Measurements from ENCODE around the gene SLC5A10.

The SLC5A10 gene

GRCh38 chr17:18990331-18990730, 38.4 kb downstream of the SLC5A10 start:
- no peak overlapping the region for H3K27ac ChIP-seq (ENCODE audit: low read depth, low read length)
- no peak overlapping the region for H3K4me3 ChIP-seq (ENCODE audit: low read depth in 1 of 2, low read length in 2 of 2)
- peaks cover 0 to 4% of the 10 kb centered on the region in 2 donors for H3K9me3 ChIP-seq (ENCODE audit: control insufficient read depth in 1 of 2, low read length in 2 of 2)
- peaks cover 23 to 27% of the 10 kb centered on the region in 2 donors for H3K4me1 ChIP-seq (ENCODE audit: control insufficient read depth in 1 of 2, insufficient read depth in 2 of 2, low read length in 2 of 2)
- H3K36me3 ChIP-seq (ENCODE audit: control insufficient read depth in 1 of 2, insufficient read depth in 2 of 2, low read length in 2 of 2), result peaks cover 4 to 11% of the 10 kb centered on the region in 2 donors
- H3K27me3 ChIP-seq (ENCODE audit: control insufficient read depth in 1 of 2, insufficient read depth in 2 of 2, low read length in 2 of 2), result no peaks in the 10 kb centered on the region
- H3K9ac ChIP-seq (ENCODE audit: low read depth in 1 of 2, low read length in 2 of 2), result no peak overlapping the region

- H3K4me1 ChIP-seq (ENCODE audit: control insufficient read depth in 1 of 2, insufficient read depth in 2 of 2, low read length in 2 of 2), result peaks cover 23 to 27% of the 10 kb centered on the region in 2 donors
- H3K9me3 ChIP-seq (ENCODE audit: control insufficient read depth in 1 of 2, low read length in 2 of 2), result peaks cover 0 to 4% of the 10 kb centered on the region in 2 donors
- H3K27me3 ChIP-seq (ENCODE audit: control insufficient read depth in 1 of 2, insufficient read depth in 2 of 2, low read length in 2 of 2), result no peaks in the 10 kb centered on the region
- no peak overlapping the region for H3K9ac ChIP-seq (ENCODE audit: low read depth in 1 of 2, low read length in 2 of 2)
- peaks cover 4 to 11% of the 10 kb centered on the region in 2 donors for H3K36me3 ChIP-seq (ENCODE audit: control insufficient read depth in 1 of 2, insufficient read depth in 2 of 2, low read length in 2 of 2)
- H3K4me3 ChIP-seq (ENCODE audit: low read depth in 1 of 2, low read length in 2 of 2), result no peak overlapping the region
- no peak overlapping the region for H3K27ac ChIP-seq (ENCODE audit: low read depth, low read length)
Observed at GRCh38 chr17:18991531-18992315, 39.8 kb downstream of the SLC5A10 start.

DNA sequence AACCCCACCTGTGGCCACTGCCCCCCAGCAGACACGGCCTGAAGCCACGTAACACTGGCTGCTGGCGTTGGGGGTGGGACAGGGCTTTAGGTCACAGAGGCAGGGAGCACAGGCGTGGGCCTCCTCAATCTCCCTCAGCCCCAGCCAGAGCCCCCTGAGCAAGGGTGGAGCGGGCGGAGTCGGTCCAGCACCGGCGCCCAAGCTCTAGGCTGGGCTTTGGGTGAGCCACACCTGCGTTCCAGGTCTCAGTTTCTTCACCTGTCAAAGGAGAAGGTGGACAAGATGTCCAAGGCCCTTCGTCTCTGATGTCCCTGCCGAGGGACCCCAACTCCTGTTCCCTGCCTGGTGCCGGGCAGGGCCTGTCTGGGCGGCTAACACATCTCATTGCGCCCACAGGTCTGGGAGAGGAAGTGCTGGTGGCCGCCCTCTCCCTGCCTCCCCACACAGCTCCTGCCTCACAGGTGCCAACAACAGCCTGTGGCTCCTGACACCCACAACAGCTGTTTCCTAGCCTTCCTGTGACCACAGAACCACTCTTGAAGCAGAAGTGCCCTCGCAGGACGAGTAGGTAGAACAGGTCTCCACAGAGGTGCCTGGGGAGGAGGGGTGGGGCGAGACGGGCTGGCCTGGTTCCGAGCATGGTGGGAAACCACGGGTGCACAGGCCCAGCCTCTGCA, 40.6 kb downstream of the SLC5A10 start:
- Histone ChIP-seq H3K4me1 (ENCODE audit: control insufficient read depth in 1 of 2, insufficient read depth in 2 of 2, low read length in 2 of 2) (peaks cover 24 to 27% of the 10 kb centered on the region in 2 donors), H3K27ac (ENCODE audit: low read depth, low read length) (no peak overlapping the region), H3K4me3 (ENCODE audit: low read depth in 1 of 2, low read length in 2 of 2) (no peak overlapping the region), H3K36me3 (ENCODE audit: control insufficient read depth in 1 of 2, insufficient read depth in 2 of 2, low read length in 2 of 2) (peaks cover 7 to 16% of the 10 kb centered on the region in 2 donors), H3K9ac (ENCODE audit: low read depth in 1 of 2, low read length in 2 of 2) (no peak overlapping the region), H3K9me3 (ENCODE audit: control insufficient read depth in 1 of 2, low read length in 2 of 2) (peaks cover 0 to 4% of the 10 kb centered on the region in 2 donors), H3K27me3 (ENCODE audit: control insufficient read depth in 1 of 2, insufficient read depth in 2 of 2, low read length in 2 of 2) (no peaks in the 10 kb centered on the region)

GRCh38 chr17:18993905-18994526, 42.1 kb downstream of the SLC5A10 start:
- no peak overlapping the region for H3K27ac ChIP-seq (ENCODE audit: low read depth, low read length)
- peaks cover 21% of the 10 kb centered on the region in 2 donors for H3K4me1 ChIP-seq (ENCODE audit: control insufficient read depth in 1 of 2, insufficient read depth in 2 of 2, low read length in 2 of 2)
- peaks cover 0 to 4% of the 10 kb centered on the region in 2 donors for H3K9me3 ChIP-seq (ENCODE audit: control insufficient read depth in 1 of 2, low read length in 2 of 2)
- peaks cover 7 to 16% of the 10 kb centered on the region in 2 donors for H3K36me3 ChIP-seq (ENCODE audit: control insufficient read depth in 1 of 2, insufficient read depth in 2 of 2, low read length in 2 of 2)
- H3K4me3 ChIP-seq (ENCODE audit: low read depth in 1 of 2, low read length in 2 of 2), result no peak overlapping the region
- no peak overlapping the region for H3K9ac ChIP-seq (ENCODE audit: low read depth in 1 of 2, low read length in 2 of 2)
- H3K27me3 ChIP-seq (ENCODE audit: control insufficient read depth in 1 of 2, insufficient read depth in 2 of 2, low read length in 2 of 2), result no peaks in the 10 kb centered on the region

DNA sequence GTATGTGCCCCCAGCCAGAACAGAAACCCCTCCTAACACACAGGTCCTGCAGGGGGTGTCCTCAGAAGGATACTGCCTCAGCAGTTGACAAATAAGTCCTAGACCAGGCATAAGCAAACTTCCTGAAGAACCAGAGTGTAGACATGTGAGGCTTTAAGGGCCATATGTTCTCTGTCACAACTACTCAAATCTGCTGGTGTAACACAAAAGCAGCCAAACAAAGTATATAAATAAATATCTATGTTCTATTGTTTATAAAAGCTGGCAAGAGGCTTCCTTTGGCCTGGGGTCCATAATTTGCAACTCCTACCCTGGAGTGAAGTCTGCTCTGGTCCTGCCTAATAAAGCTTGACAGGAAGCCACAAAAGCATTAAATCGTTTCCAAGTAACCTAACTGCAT, 42.7 kb downstream of the SLC5A10 start:
- no peaks in the 10 kb centered on the region for H3K27me3 ChIP-seq (ENCODE audit: control insufficient read depth in 1 of 2, insufficient read depth in 2 of 2, low read length in 2 of 2)
- H3K4me1 ChIP-seq (ENCODE audit: control insufficient read depth in 1 of 2, insufficient read depth in 2 of 2, low read length in 2 of 2), result peaks cover 18 to 21% of the 10 kb centered on the region in 2 donors
- H3K9me3 ChIP-seq (ENCODE audit: control insufficient read depth in 1 of 2, low read length in 2 of 2), result peaks cover 0 to 4% of the 10 kb centered on the region in 2 donors
- H3K27ac ChIP-seq (ENCODE audit: low read depth, low read length), result no peak overlapping the region
- peaks cover 6 to 16% of the 10 kb centered on the region in 2 donors for H3K36me3 ChIP-seq (ENCODE audit: control insufficient read depth in 1 of 2, insufficient read depth in 2 of 2, low read length in 2 of 2)
- no peak overlapping the region for H3K9ac ChIP-seq (ENCODE audit: low read depth in 1 of 2, low read length in 2 of 2)
- H3K4me3 ChIP-seq (ENCODE audit: low read depth in 1 of 2, low read length in 2 of 2), result no peak overlapping the region

- Histone ChIP-seq H3K36me3 (ENCODE audit: control insufficient read depth in 1 of 2, insufficient read depth in 2 of 2, low read length in 2 of 2) (peaks cover 3 to 16% of the 10 kb centered on the region in 2 donors), H3K4me1 (ENCODE audit: control insufficient read depth in 1 of 2, insufficient read depth in 2 of 2, low read length in 2 of 2) (peaks cover 18 to 21% of the 10 kb centered on the region in 2 donors), H3K4me3 (ENCODE audit: low read depth in 1 of 2, low read length in 2 of 2) (no peak overlapping the region), H3K9me3 (ENCODE audit: control insufficient read depth in 1 of 2, low read length in 2 of 2) (peaks cover 0 to 4% of the 10 kb centered on the region in 2 donors), H3K27ac (ENCODE audit: low read depth, low read length) (no peak overlapping the region), H3K9ac (ENCODE audit: low read depth in 1 of 2, low read length in 2 of 2) (no peak overlapping the region), H3K27me3 (ENCODE audit: control insufficient read depth in 1 of 2, insufficient read depth in 2 of 2, low read length in 2 of 2) (no peaks in the 10 kb centered on the region)
Observed at GRCh38 chr17:18995220-18995619, 43.3 kb downstream of the SLC5A10 start.

GRCh38 chr17:18996458-18996857, 44.5 kb downstream of the SLC5A10 start:
- Histone ChIP-seq H3K36me3 (ENCODE audit: control insufficient read depth in 1 of 2, insufficient read depth in 2 of 2, low read length in 2 of 2) (peaks cover 3 to 16% of the 10 kb centered on the region in 2 donors), H3K27ac (ENCODE audit: low read depth, low read length) (no peak overlapping the region), H3K4me1 (ENCODE audit: control insufficient read depth in 1 of 2, insufficient read depth in 2 of 2, low read length in 2 of 2) (peaks cover 30 to 33% of the 10 kb centered on the region in 2 donors), H3K9ac (ENCODE audit: low read depth in 1 of 2, low read length in 2 of 2) (no peak overlapping the region), H3K4me3 (ENCODE audit: low read depth in 1 of 2, low read length in 2 of 2) (no peak overlapping the region), H3K9me3 (ENCODE audit: control insufficient read depth in 1 of 2, low read length in 2 of 2) (peaks cover 0 to 4% of the 10 kb centered on the region in 2 donors), H3K27me3 (ENCODE audit: control insufficient read depth in 1 of 2, insufficient read depth in 2 of 2, low read length in 2 of 2) (no peaks in the 10 kb centered on the region)

DNA sequence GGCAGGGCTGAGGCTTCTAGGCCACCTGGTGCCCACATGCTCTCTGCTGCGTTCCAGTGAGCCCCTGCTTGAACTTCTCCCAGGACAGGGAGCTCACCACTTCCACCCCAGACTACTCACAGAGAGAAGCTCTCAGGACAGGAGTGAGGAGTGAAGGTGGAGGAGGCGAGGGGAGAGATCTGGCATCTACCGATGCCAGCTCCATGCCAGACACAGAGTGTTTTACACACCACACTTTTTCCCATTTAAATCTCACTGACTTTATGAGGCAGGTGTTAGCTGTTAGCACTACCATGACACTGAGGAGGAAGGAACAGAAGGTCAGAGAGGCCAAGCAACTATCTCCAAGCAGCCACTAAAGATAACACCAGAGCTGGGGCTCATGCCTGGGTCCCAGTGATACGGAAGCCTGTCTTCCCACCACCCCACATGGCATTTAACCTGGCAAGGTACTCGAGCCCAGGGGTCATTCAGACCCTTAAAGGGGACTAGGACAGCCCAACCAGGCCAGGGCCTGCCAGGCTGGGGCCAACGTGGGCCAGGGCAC, 45.8 kb downstream of the SLC5A10 start:
- H3K27me3 ChIP-seq (ENCODE audit: control insufficient read depth in 1 of 2, insufficient read depth in 2 of 2, low read length in 2 of 2), result no peaks in the 10 kb centered on the region
- H3K36me3 ChIP-seq (ENCODE audit: control insufficient read depth in 1 of 2, insufficient read depth in 2 of 2, low read length in 2 of 2), result peaks cover 3 to 20% of the 10 kb centered on the region in 2 donors
- no peak overlapping the region for H3K4me3 ChIP-seq (ENCODE audit: low read depth in 1 of 2, low read length in 2 of 2)
- H3K4me1 ChIP-seq (ENCODE audit: control insufficient read depth in 1 of 2, insufficient read depth in 2 of 2, low read length in 2 of 2), result peaks cover 43 to 45% of the 10 kb centered on the region in 2 donors
- peaks cover 0 to 4% of the 10 kb centered on the region in 2 donors for H3K9me3 ChIP-seq (ENCODE audit: control insufficient read depth in 1 of 2, low read length in 2 of 2)
- H3K27ac ChIP-seq (ENCODE audit: low read depth, low read length), result no peak overlapping the region
- no peak overlapping the region for H3K9ac ChIP-seq (ENCODE audit: low read depth in 1 of 2, low read length in 2 of 2)

- H3K36me3 ChIP-seq (ENCODE audit: control insufficient read depth in 1 of 2, insufficient read depth in 2 of 2, low read length in 2 of 2), result peaks cover 3 to 20% of the 10 kb centered on the region in 2 donors
- H3K4me1 ChIP-seq (ENCODE audit: control insufficient read depth in 1 of 2, insufficient read depth in 2 of 2, low read length in 2 of 2), result peaks cover 36 to 41% of the 10 kb centered on the region in 2 donors
- H3K27me3 ChIP-seq (ENCODE audit: control insufficient read depth in 1 of 2, insufficient read depth in 2 of 2, low read length in 2 of 2), result no peaks in the 10 kb centered on the region
- no peak overlapping the region for H3K27ac ChIP-seq (ENCODE audit: low read depth, low read length)
- no peak overlapping the region for H3K9ac ChIP-seq (ENCODE audit: low read depth in 1 of 2, low read length in 2 of 2)
- H3K4me3 ChIP-seq (ENCODE audit: low read depth in 1 of 2, low read length in 2 of 2), result no peak overlapping the region
- peaks cover 0 to 4% of the 10 kb centered on the region in 2 donors for H3K9me3 ChIP-seq (ENCODE audit: control insufficient read depth in 1 of 2, low read length in 2 of 2)
Observed at GRCh38 chr17:18999394-18999793, 47.4 kb downstream of the SLC5A10 start.
